ENCODE results near the gene DNAJC18.
"Not testable (repeated sequence)": the region's sequence is repeated elsewhere in the genome, so short reads cannot be mapped to it uniquely, and the experiment has no call there.

DNAJC18 gene

DNA sequence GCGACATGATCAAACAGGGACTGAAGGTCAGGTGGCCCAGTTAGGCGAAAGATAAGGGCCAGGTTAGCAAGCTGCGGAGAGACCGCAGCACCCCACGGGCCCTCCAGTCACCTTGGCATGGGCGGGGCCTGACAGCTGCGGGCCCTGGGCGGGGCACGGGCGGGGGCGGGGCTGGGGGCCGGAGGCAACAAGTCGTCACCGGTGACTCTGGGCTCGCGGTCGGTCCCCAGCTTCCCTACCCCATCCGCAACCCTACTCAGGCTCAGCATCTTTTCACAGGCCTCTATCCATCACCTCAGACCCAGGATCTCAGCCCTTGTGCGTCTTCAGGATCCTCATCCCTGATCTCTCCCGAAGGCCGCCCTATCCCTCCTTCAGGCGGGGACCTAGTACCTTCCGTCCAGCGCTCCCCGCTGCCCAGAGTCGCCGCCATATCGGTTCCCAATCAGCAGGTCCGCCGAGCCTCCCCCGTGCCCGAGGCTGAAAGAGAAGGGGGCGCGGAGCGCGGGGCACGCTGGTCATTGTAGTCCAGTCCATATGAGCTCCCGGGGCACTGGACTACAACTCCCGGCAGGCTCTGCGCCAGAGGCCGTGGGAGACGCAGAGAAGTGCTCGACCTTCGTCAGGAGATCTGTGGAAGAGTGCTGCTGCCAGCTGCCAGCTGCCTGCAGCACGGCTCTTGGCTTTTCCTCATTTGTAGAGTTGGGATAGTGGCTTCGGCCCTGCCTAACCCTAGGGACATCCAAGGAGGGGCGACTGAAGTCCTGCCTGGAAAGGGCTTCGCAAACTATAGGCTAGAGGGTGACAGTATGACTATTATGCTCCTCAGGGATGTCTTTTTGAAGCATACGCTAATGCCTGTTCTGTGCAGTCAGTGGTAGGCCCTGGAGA lies at the start of gene DNAJC18:
DNAJC18 (minus strand) TSS at position 513 of the 891 bp plus-strand sequence; CDS start at position 433, 80 bp downstream.
- DNase-seq (ENCODE audit: low spot score), result peak; percentile 95

DNA sequence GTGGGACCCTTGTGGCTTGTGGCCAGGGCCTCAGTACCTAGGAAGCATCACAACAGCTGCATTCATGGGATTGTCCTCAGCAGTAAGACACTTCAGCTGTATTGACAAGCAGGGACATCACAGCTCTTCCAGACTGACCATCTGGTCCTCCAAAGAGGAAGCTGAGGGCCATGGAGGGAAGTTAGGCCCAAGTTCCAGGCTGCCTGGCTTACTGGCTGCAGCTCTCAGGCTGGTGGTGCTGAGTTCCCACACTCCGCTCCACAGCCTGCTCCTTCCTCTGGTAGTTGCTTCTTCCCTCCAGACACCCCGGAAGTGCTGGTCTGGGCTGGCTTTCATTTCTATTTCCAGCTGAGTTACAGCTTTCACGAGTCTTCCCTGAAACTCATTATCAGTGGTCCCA lies 48.9 kb upstream of the DNAJC18 start:
- DNase-seq (ENCODE audit: low spot score), result no peak

GRCh38 chr5:139486201-139486600 lies 46.9 kb upstream of the DNAJC18 start:
- DNase-seq (ENCODE audit: low spot score), result no peak

- not testable (repeated sequence) for DNase-seq (ENCODE audit: low spot score)
Measured at GRCh38 chr5:139482890-139483208, 43.5 kb upstream of the DNAJC18 start.

GRCh38 chr5:139482050-139482889 lies 42.9 kb upstream of the DNAJC18 start, which contains the start of gene STING1:
TSS of gene STING1 (minus strand) at chr5:139482758. CDS start at chr5:139481704, 1,054 bp downstream.
- peak; percentile 88 for DNase-seq (ENCODE audit: low spot score)

GRCh38 chr5:139481580-139482049 lies 42.3 kb upstream of the DNAJC18 start:
- no peak for DNase-seq (ENCODE audit: low spot score)

DNA sequence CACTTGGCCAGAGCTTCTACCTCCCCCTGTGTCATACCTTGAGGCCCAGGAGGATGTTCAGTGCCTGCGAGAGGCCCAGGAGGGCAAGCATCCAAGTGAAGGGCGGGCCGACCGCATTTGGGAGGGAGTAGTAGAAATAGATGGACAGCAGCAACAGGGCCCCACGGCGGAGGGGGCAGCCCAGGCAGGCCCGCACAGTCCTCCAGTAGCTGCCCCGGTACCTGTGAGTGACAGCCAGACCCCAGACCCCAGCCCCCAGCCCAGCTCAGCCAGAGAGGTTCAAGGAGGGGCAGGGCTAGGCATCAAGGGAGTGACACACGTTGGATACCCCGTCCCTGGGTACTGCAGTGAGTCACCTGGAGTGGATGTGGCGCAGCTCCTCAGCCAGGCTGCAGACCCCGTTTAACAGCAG lies 41.8 kb upstream of the DNAJC18 start:
- no peak for DNase-seq (ENCODE audit: low spot score)

DNA sequence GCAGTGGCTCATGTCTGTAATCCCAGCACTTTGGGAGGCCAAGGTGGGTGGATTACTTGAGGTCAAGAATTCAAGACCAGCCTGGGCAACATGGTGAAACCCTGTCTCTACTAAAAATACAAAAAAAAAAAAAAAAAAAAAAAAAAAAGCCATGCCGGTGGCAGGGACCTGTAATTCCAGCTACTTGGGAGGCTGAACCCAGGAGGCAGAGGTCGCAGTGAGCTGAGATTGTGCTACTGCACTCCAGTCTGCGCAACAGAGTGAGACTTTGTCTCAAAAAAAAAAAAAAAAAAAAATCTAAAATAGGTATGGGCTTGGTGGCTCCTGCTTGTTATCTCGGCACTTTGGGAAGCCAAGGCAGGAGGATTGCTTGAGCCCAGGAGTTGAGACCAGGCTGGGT lies 40.4 kb upstream of the DNAJC18 start:
- not testable (repeated sequence) for DNase-seq (ENCODE audit: low spot score)

GRCh38 chr5:139478657-139479423 lies 39.5 kb upstream of the DNAJC18 start:
- not testable (repeated sequence) for DNase-seq (ENCODE audit: low spot score)

GRCh38 chr5:139475865-139476617 lies 36.7 kb upstream of the DNAJC18 start:
- DNase-seq (ENCODE audit: low spot score), result no peak

DNA sequence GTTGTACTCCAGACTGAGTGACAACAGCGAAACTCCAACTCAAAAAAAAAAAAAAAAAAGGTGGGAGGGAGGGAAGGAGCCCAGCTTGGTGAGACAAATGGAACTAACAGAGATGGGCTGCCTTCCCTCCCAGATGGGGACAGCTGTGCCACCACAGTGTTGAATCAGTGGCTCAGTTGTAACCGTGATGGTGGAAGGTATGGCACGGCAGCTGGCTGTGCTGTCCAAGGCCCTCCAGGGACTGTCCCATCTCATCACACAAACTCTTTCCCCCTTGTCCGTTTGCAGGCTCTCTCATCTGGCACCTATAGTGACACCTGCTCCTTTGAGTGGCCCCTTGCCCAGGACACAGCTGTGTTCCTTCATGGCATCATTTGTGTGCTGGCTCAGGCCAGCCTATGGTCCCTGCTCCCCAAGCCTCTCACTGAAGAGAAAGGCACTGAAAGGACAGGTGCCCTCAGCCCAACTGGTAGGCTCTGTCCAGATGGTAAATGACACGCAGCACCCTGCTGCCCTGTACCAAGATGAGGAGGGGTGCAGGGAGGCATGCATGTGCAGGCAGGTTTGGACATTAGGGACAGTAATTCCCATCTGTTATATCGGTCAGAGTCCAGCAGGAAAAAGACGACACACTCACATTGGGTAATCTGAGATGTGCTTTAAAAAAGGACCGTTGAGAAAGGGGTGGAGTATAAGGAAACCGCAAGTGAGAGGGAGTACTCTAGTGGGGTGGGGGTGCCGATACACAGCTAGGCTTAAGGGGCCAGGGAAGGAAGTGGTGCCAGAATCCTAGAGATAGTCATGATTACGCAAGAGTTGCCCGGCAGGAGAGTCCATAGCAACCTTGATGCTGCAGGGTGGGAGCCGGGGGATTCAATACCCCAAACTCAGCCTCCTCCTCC lies 35.8 kb upstream of the DNAJC18 start:
- DNase-seq (ENCODE audit: low spot score), result no peak

GRCh38 chr5:139473565-139473964 lies 34.2 kb upstream of the DNAJC18 start:
- DNase-seq (ENCODE audit: low spot score), result no peak

DNA sequence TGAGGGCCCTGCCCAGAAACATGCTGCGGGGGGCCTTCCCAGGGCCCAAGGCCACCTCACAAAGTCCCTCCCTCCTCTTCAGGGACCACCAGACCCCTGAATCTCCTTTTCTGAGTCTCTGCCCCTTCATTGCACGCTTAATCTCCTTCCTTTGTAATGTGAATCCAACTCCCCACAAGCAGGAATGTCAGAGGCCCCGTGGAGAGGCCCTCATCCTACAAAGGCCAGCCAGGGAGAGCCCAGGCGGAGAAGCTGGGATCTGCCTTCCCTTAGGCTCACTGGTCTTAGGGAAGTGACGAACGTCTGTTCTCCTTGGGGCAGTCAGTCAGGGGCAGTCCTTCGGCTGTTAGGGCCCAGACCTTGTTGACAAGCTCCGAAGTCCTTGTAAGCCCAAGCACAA lies 33.8 kb upstream of the DNAJC18 start:
- DNase-seq (ENCODE audit: low spot score), result no peak

- no peak for DNase-seq (ENCODE audit: low spot score)
Measured at GRCh38 chr5:139472386-139473030, 33.2 kb upstream of the DNAJC18 start.

DNA sequence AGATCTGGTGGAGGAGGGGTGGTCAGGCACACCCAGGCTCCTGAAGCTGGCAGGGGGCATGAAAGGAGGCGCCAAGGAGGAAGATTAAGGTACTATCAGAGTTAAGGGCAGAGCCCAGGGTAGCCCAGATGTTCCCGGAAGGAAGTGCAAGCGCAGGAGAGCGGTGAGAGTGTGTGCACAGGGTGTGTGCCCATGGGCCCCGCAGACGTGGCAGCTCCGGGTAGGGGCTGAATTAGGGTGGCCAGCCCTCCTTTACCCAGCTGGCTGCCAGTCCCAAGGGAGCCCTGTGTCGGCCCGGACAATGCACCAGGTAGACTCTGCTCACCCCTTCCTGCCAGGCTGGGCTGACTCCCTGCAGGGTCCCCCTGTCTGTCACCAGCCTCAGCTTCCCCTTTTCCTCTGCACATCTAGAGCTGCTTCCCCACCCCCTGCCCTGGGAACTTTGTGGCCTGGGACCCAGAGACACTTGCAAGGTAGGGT lies 31.5 kb upstream of the DNAJC18 start, which contains the start of gene SMIM33:
SMIM33 (plus strand) TSS at position 184 of the 480 bp plus-strand sequence; CDS start at position 302, 118 bp downstream.
- DNase-seq (ENCODE audit: low spot score), result no peak

GRCh38 chr5:139468421-139468931 lies 29.2 kb upstream of the DNAJC18 start:
- no peak for DNase-seq (ENCODE audit: low spot score)

- DNase-seq (ENCODE audit: low spot score), result no peak
Measured at GRCh38 chr5:139462586-139463276, 23.4 kb upstream of the DNAJC18 start, which contains the start of gene ECSCR. TSS of gene ECSCR (minus strand) at chr5:139462743. CDS start at chr5:139462670, 73 bp downstream.

DNA sequence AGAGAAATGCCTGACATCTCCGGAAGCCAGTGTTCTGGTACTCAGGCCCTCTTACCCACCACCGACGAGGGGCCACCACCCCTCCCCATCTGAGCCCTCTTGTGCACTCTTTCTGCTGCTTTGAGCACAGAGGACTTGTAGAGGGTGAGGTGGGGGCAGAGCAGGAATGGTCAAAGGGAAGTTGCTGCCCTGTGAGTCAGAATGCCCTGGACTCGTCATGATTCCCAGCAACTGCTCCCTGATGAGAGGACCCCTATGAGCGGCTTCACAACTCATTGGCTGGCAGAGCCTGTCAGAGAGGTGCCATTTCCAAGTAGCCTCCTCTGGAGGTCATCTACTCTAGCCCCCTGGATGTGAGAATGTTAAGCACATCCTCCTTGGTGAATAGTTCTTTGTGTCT lies 22.4 kb upstream of the DNAJC18 start:
- DNase-seq (ENCODE audit: low spot score), result peak; percentile 46
